SK-N-MC (cell line): ENCODE data around the gene KCNH2.

Experiments used
- EZH2 ChIP-seq: fragments of 200-600 bp; sonication (generic); IDR thresholded peaks from one replicate; pipeline ENCODE4 v1.6.1; 2017; ENCODE audit warnings: antibody characterized with exemption
- POLR2AphosphoS5 ChIP-seq: IDR thresholded peaks from 2 replicates; pipeline ENCODE4 v1.6.1; 2012; ENCODE audit warnings: mild to moderate bottlenecking, low read depth, low read length, borderline replicate concordance

DNA sequence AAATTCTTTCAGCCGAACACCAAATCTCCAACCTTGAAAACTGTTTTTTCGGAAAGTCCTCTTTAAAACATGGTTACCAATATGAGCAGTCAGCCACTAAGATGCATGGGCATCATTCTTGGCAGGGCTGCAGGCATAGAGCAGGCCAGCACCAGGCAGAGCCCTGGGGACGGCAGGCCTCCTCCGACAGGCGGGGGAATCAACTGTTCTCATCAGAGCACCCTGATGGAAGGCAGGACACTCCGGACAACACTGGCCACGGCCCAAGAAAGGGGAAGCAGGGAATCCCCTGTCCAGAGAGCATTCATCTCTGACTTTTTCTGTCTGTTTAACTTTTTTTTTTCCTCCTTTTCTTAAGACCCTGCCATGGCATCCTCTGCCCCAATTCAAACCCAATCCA lies 11.3 kb upstream of the KCNH2 start:
- TF ChIP-seq POLR2AphosphoS5 (no peak), EZH2 (no peak)
